ENCODE measurements around the gene NUP160. TPM values are rescaled to one million over a fixed set of nuclear protein-coding genes. Genes with fewer than 3 reads are reported as not detected.

Gene NUP160
- polyA plus RNA-seq, 4 donors, result 7.8 to 39.4 (median 11.7) TPM

GRCh38 chr11:47857485-47857884, 9.3 kb upstream of the NUP160 start:
- Histone ChIP-seq H3K27ac (ENCODE audit: low read depth in 1 of 3, low read length in 2 of 3) (no peak overlapping the region), H3K36me3 (ENCODE audit: control insufficient read depth in 3 of 3, insufficient read depth in 2 of 3, low read depth in 1 of 3, low read length in 3 of 3) (no peaks in the 10 kb centered on the region)
- WGBS, 3 donors, result 14 to 38% (median 18%) methylated on average over 2 of the region's 2 CpGs

GRCh38 chr11:47856186-47856585, 8.0 kb upstream of the NUP160 start:
- no peak for FAIRE-seq
- no peak overlapping the region for H3K4me3 ChIP-seq (ENCODE audit: low read depth in 1 of 3, low read length in 3 of 3)

More at GRCh38 chr11:47857485-47857884, 9.3 kb upstream of the NUP160 start:
- DNase-seq (no peak), FAIRE-seq (no peak)
- Histone ChIP-seq H3K4me3 (ENCODE audit: low read depth in 1 of 3, low read length in 3 of 3) (no peak overlapping the region), H3K9me3 (ENCODE audit: control insufficient read depth in 2 of 2, insufficient read depth in 1 of 2, low read depth in 1 of 2, low read length in 1 of 2) (no peaks in the 10 kb centered on the region), H3K27me3 (ENCODE audit: control insufficient read depth in 3 of 3, insufficient read depth in 3 of 3, low read length in 3 of 3) (no peaks in the 10 kb centered on the region), H3K4me1 (ENCODE audit: control insufficient read depth in 3 of 3, insufficient read depth in 2 of 3, low read depth in 1 of 3, low read length in 2 of 3) (no peaks in the 10 kb centered on the region)

DNA sequence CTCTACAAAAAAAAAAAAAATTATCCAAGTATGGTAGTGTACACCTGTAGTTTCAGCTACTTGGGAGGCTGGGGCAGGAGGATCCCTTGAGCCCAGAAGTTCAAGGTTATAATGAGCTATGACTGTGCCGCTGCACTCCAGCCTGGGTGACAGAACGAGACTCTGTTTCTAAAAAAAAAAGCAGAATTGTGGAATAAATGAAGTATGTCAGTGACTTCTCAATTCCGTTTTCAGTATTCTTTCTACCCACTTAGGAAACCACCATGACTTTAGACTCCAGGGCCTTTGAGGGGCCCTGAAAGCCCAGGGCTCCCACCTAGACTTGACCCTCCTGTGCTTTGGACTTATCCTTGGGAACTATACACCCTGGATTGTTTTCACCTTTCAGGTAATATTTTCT, 6.5 kb upstream of the NUP160 start:
- Histone ChIP-seq H3K27ac (ENCODE audit: low read depth in 1 of 3, low read length in 2 of 3) (no peak overlapping the region), H3K4me3 (ENCODE audit: low read depth in 1 of 3, low read length in 3 of 3) (no peak overlapping the region), H3K27me3 (ENCODE audit: control insufficient read depth in 3 of 3, insufficient read depth in 3 of 3, low read length in 3 of 3) (no peaks in the 10 kb centered on the region), H3K36me3 (ENCODE audit: control insufficient read depth in 3 of 3, insufficient read depth in 2 of 3, low read depth in 1 of 3, low read length in 3 of 3) (no peaks in the 10 kb centered on the region), H3K9me3 (ENCODE audit: control insufficient read depth in 2 of 2, insufficient read depth in 1 of 2, low read depth in 1 of 2, low read length in 1 of 2) (no peaks in the 10 kb centered on the region), H3K4me1 (ENCODE audit: control insufficient read depth in 3 of 3, insufficient read depth in 2 of 3, low read depth in 1 of 3, low read length in 2 of 3) (no peaks in the 10 kb centered on the region)
- no peak for DNase-seq
- 80 to 91% (median 83%) methylated on average over 3 of the region's 3 CpGs for WGBS, 3 donors
- FAIRE-seq, result no peak

More at GRCh38 chr11:47856186-47856585, 8.0 kb upstream of the NUP160 start:
- peak; percentile 33 to 44 for DNase-seq
- Histone ChIP-seq H3K4me1 (ENCODE audit: control insufficient read depth in 3 of 3, insufficient read depth in 2 of 3, low read depth in 1 of 3, low read length in 2 of 3) (no peaks in the 10 kb centered on the region), H3K36me3 (ENCODE audit: control insufficient read depth in 3 of 3, insufficient read depth in 2 of 3, low read depth in 1 of 3, low read length in 3 of 3) (no peaks in the 10 kb centered on the region), H3K27ac (ENCODE audit: low read depth in 1 of 3, low read length in 2 of 3) (no peak overlapping the region), H3K27me3 (ENCODE audit: control insufficient read depth in 3 of 3, insufficient read depth in 3 of 3, low read length in 3 of 3) (no peaks in the 10 kb centered on the region), H3K9me3 (ENCODE audit: control insufficient read depth in 2 of 2, insufficient read depth in 1 of 2, low read depth in 1 of 2, low read length in 1 of 2) (no peaks in the 10 kb centered on the region)
- WGBS, 3 donors, result 7 to 43% (median 24%) methylated on average over 2 of the region's 2 CpGs

DNA sequence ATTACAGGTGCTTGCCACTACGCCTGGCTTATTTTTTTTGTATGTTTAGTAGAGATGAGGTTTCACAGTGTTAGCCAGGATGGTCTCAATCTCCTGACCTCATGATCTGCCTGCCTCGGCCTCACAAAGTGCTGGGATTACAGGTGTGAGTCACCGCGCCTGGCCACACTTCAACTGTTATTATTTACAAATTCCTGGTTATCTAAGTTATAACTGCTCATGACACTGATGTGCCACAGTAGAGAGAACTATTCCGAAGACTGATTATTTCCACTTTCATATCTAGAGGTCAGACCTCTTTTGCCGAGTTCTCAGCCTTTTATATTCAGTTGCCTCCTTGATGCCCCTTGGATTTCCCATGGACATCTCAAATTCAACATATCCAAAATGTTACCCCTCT, 3.9 kb upstream of the NUP160 start:
- no peak for FAIRE-seq
- 83 to 90% (median 87%) methylated on average over 6 of the region's 6 CpGs for WGBS, 3 donors
- Histone ChIP-seq H3K27me3 (ENCODE audit: control insufficient read depth in 3 of 3, insufficient read depth in 3 of 3, low read length in 3 of 3) (no peaks in the 10 kb centered on the region), H3K9me3 (ENCODE audit: control insufficient read depth in 2 of 2, insufficient read depth in 1 of 2, low read depth in 1 of 2, low read length in 1 of 2) (no peaks in the 10 kb centered on the region), H3K4me3 (ENCODE audit: low read depth in 1 of 3, low read length in 3 of 3) (no peak overlapping the region), H3K36me3 (ENCODE audit: control insufficient read depth in 3 of 3, insufficient read depth in 2 of 3, low read depth in 1 of 3, low read length in 3 of 3) (no peaks in the 10 kb centered on the region), H3K27ac (ENCODE audit: low read depth in 1 of 3, low read length in 2 of 3) (no peak overlapping the region), H3K4me1 (ENCODE audit: control insufficient read depth in 3 of 3, insufficient read depth in 2 of 3, low read depth in 1 of 3, low read length in 2 of 3) (peaks cover 0 to 2% (median 2%) of the 10 kb centered on the region in 3 donors)
- DNase-seq, result no peak

- no peak for DNase-seq
- Histone ChIP-seq H3K4me3 (ENCODE audit: low read depth in 1 of 3, low read length in 3 of 3) (no peak overlapping the region), H3K4me1 (ENCODE audit: control insufficient read depth in 3 of 3, insufficient read depth in 2 of 3, low read depth in 1 of 3, low read length in 2 of 3) (peaks cover 0 to 6% (median 2%) of the 10 kb centered on the region in 3 donors), H3K27ac (ENCODE audit: low read depth in 1 of 3, low read length in 2 of 3) (no peak overlapping the region), H3K9me3 (ENCODE audit: control insufficient read depth in 2 of 2, insufficient read depth in 1 of 2, low read depth in 1 of 2, low read length in 1 of 2) (no peaks in the 10 kb centered on the region), H3K27me3 (ENCODE audit: control insufficient read depth in 3 of 3, insufficient read depth in 3 of 3, low read length in 3 of 3) (no peaks in the 10 kb centered on the region), H3K36me3 (ENCODE audit: control insufficient read depth in 3 of 3, insufficient read depth in 2 of 3, low read depth in 1 of 3, low read length in 3 of 3) (peaks cover 0 to 8% (median 0%) of the 10 kb centered on the region in 3 donors)
- FAIRE-seq, result no peak
- 54 to 66% (median 62%) methylated on average over 1 of the region's 1 CpG for WGBS, 3 donors
These were observed 2.2 kb upstream of the NUP160 start for GRCh38 chr11:47850337-47850736.

- peaks cover 0 to 6% (median 2%) of the 10 kb centered on the region in 3 donors for H3K4me1 ChIP-seq (ENCODE audit: control insufficient read depth in 3 of 3, insufficient read depth in 2 of 3, low read depth in 1 of 3, low read length in 2 of 3)
- no peaks in the 10 kb centered on the region for H3K9me3 ChIP-seq (ENCODE audit: control insufficient read depth in 2 of 2, insufficient read depth in 1 of 2, low read depth in 1 of 2, low read length in 1 of 2)
- DNase-seq, result no peak
- peak overlapping the region; percentile 82 to 97 (median 94) for H3K27ac ChIP-seq (ENCODE audit: low read depth in 1 of 3, low read length in 2 of 3)
- FAIRE-seq, result no peak
- H3K4me3 ChIP-seq (ENCODE audit: low read depth in 1 of 3, low read length in 3 of 3), result peak overlapping the region; percentile 67 to 81 (median 68)
- 2 to 6% (median 4%) methylated on average over 14 of the region's 14 CpGs for WGBS, 3 donors
- peaks cover 1 to 11% (median 2%) of the 10 kb centered on the region in 3 donors for H3K36me3 ChIP-seq (ENCODE audit: control insufficient read depth in 3 of 3, insufficient read depth in 2 of 3, low read depth in 1 of 3, low read length in 3 of 3)
- no peaks in the 10 kb centered on the region for H3K27me3 ChIP-seq (ENCODE audit: control insufficient read depth in 3 of 3, insufficient read depth in 3 of 3, low read length in 3 of 3)
These were observed 578 bp upstream of the NUP160 start for GRCh38 chr11:47848700-47849155.

- FAIRE-seq (no peak), DNase-seq (no peak)
- Histone ChIP-seq H3K4me3 (ENCODE audit: low read depth in 1 of 3, low read length in 3 of 3) (peak overlapping the region; percentile 67 to 81 (median 68)), H3K9me3 (ENCODE audit: control insufficient read depth in 2 of 2, insufficient read depth in 1 of 2, low read depth in 1 of 2, low read length in 1 of 2) (no peaks in the 10 kb centered on the region), H3K27ac (ENCODE audit: low read depth in 1 of 3, low read length in 2 of 3) (peak overlapping the region; percentile 82 to 97 (median 94)), H3K36me3 (ENCODE audit: control insufficient read depth in 3 of 3, insufficient read depth in 2 of 3, low read depth in 1 of 3, low read length in 3 of 3) (peaks cover 4 to 14% (median 8%) of the 10 kb centered on the region in 3 donors), H3K4me1 (ENCODE audit: control insufficient read depth in 3 of 3, insufficient read depth in 2 of 3, low read depth in 1 of 3, low read length in 2 of 3) (peaks cover 0 to 6% (median 2%) of the 10 kb centered on the region in 3 donors), H3K27me3 (ENCODE audit: control insufficient read depth in 3 of 3, insufficient read depth in 3 of 3, low read length in 3 of 3) (no peaks in the 10 kb centered on the region)
- WGBS, 3 donors, result 1 to 3% (median 2%) methylated on average over 8 of the region's 8 CpGs
These were observed 636 bp downstream of the NUP160 start for GRCh38 chr11:47847537-47847891.

- DNase-seq (no peak), FAIRE-seq (no peak)
- peaks cover 4 to 18% (median 12%) of the 10 kb centered on the region in 3 donors for H3K36me3 ChIP-seq (ENCODE audit: control insufficient read depth in 3 of 3, insufficient read depth in 2 of 3, low read depth in 1 of 3, low read length in 3 of 3)
- peak overlapping the region in 1 of 3 donors; percentile 97 for H3K27ac ChIP-seq (ENCODE audit: low read depth in 1 of 3, low read length in 2 of 3)
- H3K9me3 ChIP-seq (ENCODE audit: control insufficient read depth in 2 of 2, insufficient read depth in 1 of 2, low read depth in 1 of 2, low read length in 1 of 2), result no peaks in the 10 kb centered on the region
- peak overlapping the region in 2 of 3 donors; percentile 67 to 81 for H3K4me3 ChIP-seq (ENCODE audit: low read depth in 1 of 3, low read length in 3 of 3)
- H3K4me1 ChIP-seq (ENCODE audit: control insufficient read depth in 3 of 3, insufficient read depth in 2 of 3, low read depth in 1 of 3, low read length in 2 of 3), result peaks cover 0 to 6% (median 2%) of the 10 kb centered on the region in 3 donors
- WGBS, 3 donors, result 35 to 58% (median 45%) methylated on average over 4 of the region's 4 CpGs
- no peaks in the 10 kb centered on the region for H3K27me3 ChIP-seq (ENCODE audit: control insufficient read depth in 3 of 3, insufficient read depth in 3 of 3, low read length in 3 of 3)
These were observed 1.2 kb downstream of the NUP160 start for GRCh38 chr11:47846998-47847397.

Measured in small intestine (tissue), 7 donors.